GM12872 (cell line): Measurements from ENCODE around the gene TMED10.

ENCODE experiments used
- TF ChIP-seq, protein P1 (sequence below): IDR thresholded peaks from 3 replicates; pipeline ENCODE4 v1.5.1; 2011; ENCODE audit warnings: low read depth, mild to moderate bottlenecking, low read length, moderate library complexity; ENCODE audit not compliant: insufficient read depth

The TMED10 gene

DNA sequence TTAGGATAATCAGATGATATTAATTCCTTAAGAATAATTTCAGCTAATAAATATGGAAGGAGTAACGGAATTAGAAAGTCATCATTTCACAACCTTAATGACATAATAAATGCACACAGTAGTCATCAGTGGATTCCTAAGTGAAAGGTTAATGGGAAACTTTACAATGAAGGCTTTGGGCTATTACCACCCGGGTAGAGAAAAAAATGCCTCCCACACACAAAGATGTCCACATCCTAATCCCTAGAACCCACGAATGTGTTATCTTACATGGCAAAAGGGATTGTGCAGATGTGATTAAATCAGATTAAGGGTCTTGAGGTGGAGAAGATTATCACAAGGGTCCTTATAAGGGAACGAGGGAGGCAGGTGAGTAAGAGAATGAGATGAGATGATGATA lies 5.6 kb downstream of the TMED10 start:
- TF ChIP-seq, protein P1, sequence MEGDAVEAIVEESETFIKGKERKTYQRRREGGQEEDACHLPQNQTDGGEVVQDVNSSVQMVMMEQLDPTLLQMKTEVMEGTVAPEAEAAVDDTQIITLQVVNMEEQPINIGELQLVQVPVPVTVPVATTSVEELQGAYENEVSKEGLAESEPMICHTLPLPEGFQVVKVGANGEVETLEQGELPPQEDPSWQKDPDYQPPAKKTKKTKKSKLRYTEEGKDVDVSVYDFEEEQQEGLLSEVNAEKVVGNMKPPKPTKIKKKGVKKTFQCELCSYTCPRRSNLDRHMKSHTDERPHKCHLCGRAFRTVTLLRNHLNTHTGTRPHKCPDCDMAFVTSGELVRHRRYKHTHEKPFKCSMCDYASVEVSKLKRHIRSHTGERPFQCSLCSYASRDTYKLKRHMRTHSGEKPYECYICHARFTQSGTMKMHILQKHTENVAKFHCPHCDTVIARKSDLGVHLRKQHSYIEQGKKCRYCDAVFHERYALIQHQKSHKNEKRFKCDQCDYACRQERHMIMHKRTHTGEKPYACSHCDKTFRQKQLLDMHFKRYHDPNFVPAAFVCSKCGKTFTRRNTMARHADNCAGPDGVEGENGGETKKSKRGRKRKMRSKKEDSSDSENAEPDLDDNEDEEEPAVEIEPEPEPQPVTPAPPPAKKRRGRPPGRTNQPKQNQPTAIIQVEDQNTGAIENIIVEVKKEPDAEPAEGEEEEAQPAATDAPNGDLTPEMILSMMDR = no peak

DNA sequence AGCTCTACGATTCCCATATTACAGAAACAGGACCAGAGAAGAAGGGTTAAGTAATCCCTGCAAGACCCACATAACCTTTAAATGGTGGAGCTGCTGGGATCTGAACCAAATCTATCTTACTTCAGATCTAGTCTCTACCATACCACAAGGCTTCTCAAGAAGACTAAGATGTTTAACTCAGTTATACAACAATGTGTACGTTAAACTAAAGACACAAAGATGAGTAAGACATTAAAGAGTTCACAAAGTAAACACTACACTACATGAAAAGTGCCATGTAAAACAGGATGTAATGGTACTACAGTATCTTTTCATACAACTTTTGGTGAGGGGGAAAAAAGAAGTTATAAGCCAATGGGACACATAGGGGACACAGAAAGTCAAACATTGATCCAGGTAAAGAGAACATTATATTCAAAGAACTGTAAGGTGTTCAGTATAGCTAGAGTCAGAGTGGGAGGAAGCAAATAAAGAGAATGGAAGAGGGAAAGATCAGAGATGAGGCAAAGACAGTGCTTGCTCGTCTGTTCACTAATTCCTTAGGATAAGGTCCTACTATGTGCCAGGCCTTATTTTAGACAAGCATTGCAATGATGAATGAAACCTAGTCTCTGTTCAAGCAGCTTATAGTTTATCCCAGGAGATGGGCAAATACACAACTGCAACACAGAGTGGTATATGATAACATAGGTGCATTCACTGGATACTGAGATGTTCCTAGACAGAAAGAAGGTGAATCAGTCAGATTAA lies 7.7 kb downstream of the TMED10 start:
- TF ChIP-seq, protein P1 = no peak

DNA sequence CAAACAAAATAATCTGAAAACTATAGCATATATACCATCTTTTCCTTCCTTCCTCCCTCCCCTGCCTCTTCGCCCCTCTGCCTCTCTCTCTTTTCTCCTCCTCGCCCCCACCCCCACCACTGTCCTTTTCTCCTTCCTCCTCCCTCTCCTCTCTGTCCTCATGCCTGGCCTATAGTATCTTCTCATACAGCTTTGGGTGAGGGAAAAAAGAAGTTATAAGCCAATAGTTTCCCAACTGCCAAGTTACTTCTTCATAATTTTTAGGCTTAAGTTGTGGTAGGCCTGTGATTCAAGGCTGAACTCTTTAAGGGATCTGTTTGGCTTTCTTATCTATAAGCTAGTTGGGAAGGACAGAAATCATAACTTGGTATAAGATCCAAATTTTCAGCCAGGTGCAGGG lies 9.1 kb downstream of the TMED10 start:
- TF ChIP-seq, protein P1 = no peak

DNA sequence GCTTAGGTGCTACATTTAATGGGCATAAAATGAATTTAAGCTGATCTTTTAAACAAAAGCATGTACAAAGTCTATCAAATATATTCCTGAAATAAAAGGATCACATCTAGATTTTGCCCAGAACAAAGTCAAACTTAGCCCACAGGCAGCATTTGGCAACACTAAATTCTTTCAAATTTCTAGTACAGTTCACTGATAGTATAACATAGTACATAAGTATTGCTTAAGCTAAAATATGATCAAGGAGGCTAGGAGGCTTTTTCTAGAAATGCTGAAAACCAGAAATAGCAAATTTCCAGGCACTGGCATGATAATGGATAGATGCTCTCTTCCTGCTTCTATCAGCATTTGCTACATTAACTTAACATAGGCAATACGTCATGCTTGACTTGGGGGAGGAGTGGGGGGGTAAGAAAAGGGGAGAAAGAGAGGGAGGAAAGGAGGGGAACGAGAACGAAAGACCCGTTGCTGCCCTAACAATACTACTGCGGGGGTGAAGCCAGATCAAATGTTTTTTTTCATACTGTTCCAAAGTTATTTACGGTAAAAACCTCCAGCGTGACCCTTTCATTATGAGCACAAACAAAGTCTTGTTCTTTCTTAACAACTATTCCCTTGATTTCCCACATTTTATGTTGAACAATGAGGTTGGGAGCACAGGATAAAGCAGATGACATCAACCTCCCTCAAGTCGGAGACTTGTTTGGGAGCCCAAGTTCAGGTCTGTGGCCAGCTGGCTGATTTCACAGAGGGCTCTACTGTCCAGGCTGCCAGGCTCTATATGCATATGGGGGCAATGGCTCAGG lies 10.6 kb downstream of the TMED10 start:
- TF ChIP-seq, protein P1 = no peak

DNA sequence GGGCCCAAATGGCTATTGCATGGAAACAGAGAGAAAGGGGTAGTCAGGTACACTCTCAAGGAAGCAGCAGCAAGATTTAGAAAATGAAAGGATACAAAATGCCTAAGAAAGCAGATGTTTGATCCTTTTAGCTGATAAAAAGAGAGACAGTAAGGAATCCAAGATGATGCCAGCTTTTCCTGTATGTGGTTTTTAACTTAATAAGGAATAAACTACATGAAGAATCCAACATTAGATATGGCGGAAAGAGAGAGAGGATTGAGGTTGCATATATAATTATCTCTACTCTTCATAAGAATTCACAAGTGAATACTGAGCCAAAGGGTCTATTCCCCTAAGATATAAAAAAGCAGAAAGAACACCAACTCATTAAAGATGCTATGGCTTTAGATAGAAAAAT lies 11.6 kb downstream of the TMED10 start:
- TF ChIP-seq, protein P1 = no peak

DNA sequence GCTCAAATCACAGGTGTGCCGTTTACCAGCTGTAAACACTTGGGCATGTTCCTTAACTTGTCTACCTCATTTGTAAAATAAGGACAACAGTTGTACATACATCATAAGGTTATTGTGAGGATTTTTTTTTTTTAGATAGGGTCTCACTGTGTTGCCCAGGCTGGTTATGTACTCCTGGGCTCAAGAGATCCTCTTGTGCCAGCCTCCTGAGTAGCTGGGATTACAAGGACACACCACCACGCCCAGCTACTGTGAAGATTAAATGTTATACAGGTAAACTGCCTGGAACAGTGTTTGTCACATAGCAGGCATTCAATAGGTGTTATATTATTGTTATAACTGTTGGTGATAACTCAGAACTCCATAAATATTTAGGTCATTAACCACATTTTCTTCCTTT lies 12.7 kb downstream of the TMED10 start:
- TF ChIP-seq, protein P1 = no peak

DNA sequence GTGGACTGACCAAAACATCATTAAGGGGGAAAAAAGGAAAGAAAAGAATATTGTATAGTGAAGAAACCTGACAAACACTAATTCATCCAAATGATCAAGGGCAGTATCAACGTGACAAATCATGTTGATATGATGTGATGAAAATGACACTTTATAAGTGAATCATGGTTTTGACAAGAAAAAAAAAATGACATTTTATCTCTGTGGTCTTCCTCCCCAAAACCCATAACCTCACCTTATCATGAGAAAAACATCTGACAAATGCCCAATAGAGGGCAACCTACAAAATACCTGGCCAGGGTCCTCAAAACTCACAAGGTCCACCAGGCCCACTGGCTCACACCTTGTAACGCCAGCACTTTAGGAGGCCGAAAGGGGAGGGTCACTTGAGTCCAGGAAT lies 13.8 kb downstream of the TMED10 start:
- TF ChIP-seq, protein P1 = 0 out of 3 replicates have a peak, but pooled peaks have one; percentile 6
